ENCODE results near the gene SLC38A5.

SLC38A5 gene

DNA sequence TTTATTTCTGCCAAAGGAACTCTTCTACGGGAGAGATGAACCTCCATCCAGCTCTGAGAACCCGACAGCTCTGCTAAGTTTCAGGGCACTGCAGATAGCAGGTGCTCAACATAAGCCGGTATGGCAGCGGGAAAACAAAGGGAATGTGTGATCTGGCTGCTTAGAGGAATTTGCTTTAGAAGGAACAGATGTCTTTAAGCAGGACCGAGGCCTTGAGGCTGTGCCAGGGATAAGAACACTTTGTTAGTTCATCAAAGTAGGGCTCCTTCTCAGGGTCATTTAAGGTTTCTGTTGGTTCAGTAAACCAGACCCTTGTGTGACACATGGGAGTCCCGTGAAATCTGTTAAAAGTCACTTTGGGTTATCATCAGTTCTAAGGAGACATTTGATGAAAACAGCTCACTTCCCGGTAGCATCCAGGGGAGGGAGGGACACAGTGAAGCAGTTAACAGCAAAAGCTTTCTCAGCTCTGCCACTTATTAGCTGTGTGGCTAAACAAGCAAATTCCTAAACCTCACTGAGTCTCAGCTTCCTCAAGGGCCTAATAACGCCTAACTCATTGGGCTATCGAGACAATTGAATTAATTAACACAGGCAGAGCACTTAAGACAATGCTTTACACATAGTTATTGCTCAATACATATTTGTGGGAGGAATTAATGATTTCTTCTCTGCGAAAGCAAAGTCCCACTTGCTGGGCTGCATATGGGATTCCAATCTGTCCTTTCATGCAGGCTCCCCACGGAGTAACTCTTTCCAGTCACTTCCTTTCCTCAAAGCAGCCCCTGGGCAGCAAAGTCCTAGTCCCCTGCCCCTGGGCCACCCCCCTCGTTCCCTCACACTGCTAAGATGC lies 3.0 kb upstream of the SLC38A5 start:
- peaks cover 8% of the 10 kb centered on the region for H3K4me1 ChIP-seq (ENCODE audit: control insufficient read depth, insufficient read depth, low read length, poor library complexity, severe bottlenecking)
- H3K27me3 ChIP-seq (replicated peaks; ENCODE audit: control insufficient read depth, insufficient read depth, low read length, poor library complexity, severe bottlenecking): no peaks in the 10 kb centered on the region
- no peaks in the 10 kb centered on the region for H3K36me3 ChIP-seq (ENCODE audit: control insufficient read depth, insufficient read depth, low read length)
- H3K9me3 ChIP-seq (ENCODE audit: control insufficient read depth, low read length): no peaks in the 10 kb centered on the region
- H3K27ac ChIP-seq (ENCODE audit: insufficient read depth, low read length, poor library complexity, severe bottlenecking): no peak overlapping the region
- no peak for DNase-seq
- no peak overlapping the region for H3K4me3 ChIP-seq (ENCODE audit: insufficient read depth, low read depth, low read length, poor library complexity, severe bottlenecking)

DNA sequence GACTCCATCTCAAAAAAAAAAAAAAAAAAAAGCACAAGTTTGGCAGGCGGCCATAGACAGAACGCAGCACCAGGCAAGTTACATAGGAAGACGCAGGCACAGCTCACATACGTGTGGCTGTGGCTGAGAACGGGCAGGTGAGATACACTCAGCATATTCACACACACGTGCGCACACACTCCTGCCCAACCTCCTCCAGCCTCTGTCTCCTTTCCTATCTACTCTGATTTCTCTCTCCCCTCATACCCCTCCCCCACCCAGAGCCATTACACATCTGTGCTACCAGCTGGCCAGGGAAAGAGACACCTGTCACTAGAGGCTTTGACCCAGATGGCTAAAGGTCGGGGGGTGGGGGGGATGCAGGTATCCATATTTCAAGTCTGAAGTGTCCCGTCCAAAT lies 2.2 kb upstream of the SLC38A5 start:
- Histone ChIP-seq H3K36me3 (ENCODE audit: control insufficient read depth, insufficient read depth, low read length) (no peaks in the 10 kb centered on the region), H3K9me3 (ENCODE audit: control insufficient read depth, low read length) (no peaks in the 10 kb centered on the region), H3K27ac (ENCODE audit: insufficient read depth, low read length, poor library complexity, severe bottlenecking) (no peak overlapping the region), H3K4me1 (ENCODE audit: control insufficient read depth, insufficient read depth, low read length, poor library complexity, severe bottlenecking) (peaks cover 8% of the 10 kb centered on the region), H3K4me3 (ENCODE audit: insufficient read depth, low read depth, low read length, poor library complexity, severe bottlenecking) (no peak overlapping the region), H3K27me3 (replicated peaks; ENCODE audit: control insufficient read depth, insufficient read depth, low read length, poor library complexity, severe bottlenecking) (no peaks in the 10 kb centered on the region)
- no peak for DNase-seq

GRCh38 chrX:48471504-48471903 lies 1.4 kb upstream of the SLC38A5 start:
- H3K36me3 ChIP-seq (ENCODE audit: control insufficient read depth, insufficient read depth, low read length): no peaks in the 10 kb centered on the region
- H3K27me3 ChIP-seq (replicated peaks; ENCODE audit: control insufficient read depth, insufficient read depth, low read length, poor library complexity, severe bottlenecking): no peaks in the 10 kb centered on the region
- no peak overlapping the region for H3K27ac ChIP-seq (ENCODE audit: insufficient read depth, low read length, poor library complexity, severe bottlenecking)
- peaks cover 4% of the 10 kb centered on the region for H3K4me1 ChIP-seq (ENCODE audit: control insufficient read depth, insufficient read depth, low read length, poor library complexity, severe bottlenecking)
- no peaks in the 10 kb centered on the region for H3K9me3 ChIP-seq (ENCODE audit: control insufficient read depth, low read length)
- no peak overlapping the region for H3K4me3 ChIP-seq (ENCODE audit: insufficient read depth, low read depth, low read length, poor library complexity, severe bottlenecking)
- DNase-seq: no peak

DNA sequence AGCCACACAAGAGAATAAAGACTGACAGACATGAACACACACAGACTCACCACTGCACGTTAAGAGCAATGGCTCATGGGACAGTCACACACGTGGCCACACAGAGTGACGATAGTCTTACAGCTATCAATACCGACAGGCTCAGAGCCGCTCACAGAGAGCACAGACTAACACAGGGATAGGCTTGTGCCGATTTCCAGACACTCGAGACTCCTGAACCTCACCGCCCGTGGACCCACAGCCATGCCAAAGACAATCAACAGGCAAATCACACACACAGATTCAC lies 716 bp upstream of the SLC38A5 start:
- H3K36me3 ChIP-seq (ENCODE audit: control insufficient read depth, insufficient read depth, low read length): no peaks in the 10 kb centered on the region
- no peaks in the 10 kb centered on the region for H3K27me3 ChIP-seq (replicated peaks; ENCODE audit: control insufficient read depth, insufficient read depth, low read length, poor library complexity, severe bottlenecking)
- no peak overlapping the region for H3K27ac ChIP-seq (ENCODE audit: insufficient read depth, low read length, poor library complexity, severe bottlenecking)
- H3K4me1 ChIP-seq (ENCODE audit: control insufficient read depth, insufficient read depth, low read length, poor library complexity, severe bottlenecking): peaks cover 4% of the 10 kb centered on the region
- no peaks in the 10 kb centered on the region for H3K9me3 ChIP-seq (ENCODE audit: control insufficient read depth, low read length)
- no peak for DNase-seq
- H3K4me3 ChIP-seq (ENCODE audit: insufficient read depth, low read depth, low read length, poor library complexity, severe bottlenecking): no peak overlapping the region

GRCh38 chrX:48468693-48469691 lies 1.1 kb downstream of the SLC38A5 start:
- H3K36me3 ChIP-seq (ENCODE audit: control insufficient read depth, insufficient read depth, low read length): no peaks in the 10 kb centered on the region
- H3K4me3 ChIP-seq (ENCODE audit: insufficient read depth, low read depth, low read length, poor library complexity, severe bottlenecking): peak overlapping the region; percentile 49
- H3K27ac ChIP-seq (ENCODE audit: insufficient read depth, low read length, poor library complexity, severe bottlenecking): peak overlapping the region; percentile 41
- H3K27me3 ChIP-seq (replicated peaks; ENCODE audit: control insufficient read depth, insufficient read depth, low read length, poor library complexity, severe bottlenecking): no peaks in the 10 kb centered on the region
- peak in 2 of 3 donors; percentile 10 to 15 for DNase-seq
- H3K4me1 ChIP-seq (ENCODE audit: control insufficient read depth, insufficient read depth, low read length, poor library complexity, severe bottlenecking): peaks cover 4% of the 10 kb centered on the region
- no peaks in the 10 kb centered on the region for H3K9me3 ChIP-seq (ENCODE audit: control insufficient read depth, low read length)

GRCh38 chrX:48468247-48468671 lies 1.8 kb downstream of the SLC38A5 start:
- Histone ChIP-seq H3K27ac (ENCODE audit: insufficient read depth, low read length, poor library complexity, severe bottlenecking) (peak overlapping the region; percentile 41), H3K4me1 (ENCODE audit: control insufficient read depth, insufficient read depth, low read length, poor library complexity, severe bottlenecking) (peaks cover 4% of the 10 kb centered on the region), H3K4me3 (ENCODE audit: insufficient read depth, low read depth, low read length, poor library complexity, severe bottlenecking) (peak overlapping the region; percentile 49), H3K9me3 (ENCODE audit: control insufficient read depth, low read length) (no peaks in the 10 kb centered on the region), H3K27me3 (replicated peaks; ENCODE audit: control insufficient read depth, insufficient read depth, low read length, poor library complexity, severe bottlenecking) (no peaks in the 10 kb centered on the region), H3K36me3 (ENCODE audit: control insufficient read depth, insufficient read depth, low read length) (no peaks in the 10 kb centered on the region)
- peak in 1 of 3 donors; percentile 14 for DNase-seq

DNA sequence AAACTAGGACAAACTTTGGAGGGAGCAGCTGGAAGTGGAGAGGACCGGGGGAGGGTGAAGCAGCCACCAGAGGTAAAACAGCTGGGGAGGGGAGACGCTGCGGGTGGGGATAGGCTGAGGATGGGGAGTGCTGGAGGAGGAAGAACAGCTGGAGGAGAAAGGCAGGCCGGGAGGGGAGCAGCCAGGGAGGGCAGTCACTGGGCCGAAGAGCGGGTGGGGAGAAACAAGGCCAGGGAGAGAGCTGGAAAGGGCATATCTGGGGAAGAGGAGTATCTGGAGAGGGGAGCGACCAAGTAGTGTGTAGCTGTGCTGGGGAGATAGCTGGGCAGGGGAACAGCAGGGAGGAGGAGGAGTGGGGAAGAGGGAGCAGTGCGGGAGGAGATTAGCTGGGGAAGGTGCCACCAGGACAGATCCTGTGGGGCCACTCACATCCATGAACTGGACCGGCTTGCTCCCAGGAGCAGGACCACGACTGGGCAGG lies 2.7 kb downstream of the SLC38A5 start:
- DNase-seq: no peak
- Histone ChIP-seq H3K27ac (ENCODE audit: insufficient read depth, low read length, poor library complexity, severe bottlenecking) (no peak overlapping the region), H3K4me3 (ENCODE audit: insufficient read depth, low read depth, low read length, poor library complexity, severe bottlenecking) (no peak overlapping the region), H3K27me3 (replicated peaks; ENCODE audit: control insufficient read depth, insufficient read depth, low read length, poor library complexity, severe bottlenecking) (no peaks in the 10 kb centered on the region), H3K9me3 (ENCODE audit: control insufficient read depth, low read length) (no peaks in the 10 kb centered on the region), H3K36me3 (ENCODE audit: control insufficient read depth, insufficient read depth, low read length) (no peaks in the 10 kb centered on the region), H3K4me1 (ENCODE audit: control insufficient read depth, insufficient read depth, low read length, poor library complexity, severe bottlenecking) (peaks cover 4% of the 10 kb centered on the region)

DNA sequence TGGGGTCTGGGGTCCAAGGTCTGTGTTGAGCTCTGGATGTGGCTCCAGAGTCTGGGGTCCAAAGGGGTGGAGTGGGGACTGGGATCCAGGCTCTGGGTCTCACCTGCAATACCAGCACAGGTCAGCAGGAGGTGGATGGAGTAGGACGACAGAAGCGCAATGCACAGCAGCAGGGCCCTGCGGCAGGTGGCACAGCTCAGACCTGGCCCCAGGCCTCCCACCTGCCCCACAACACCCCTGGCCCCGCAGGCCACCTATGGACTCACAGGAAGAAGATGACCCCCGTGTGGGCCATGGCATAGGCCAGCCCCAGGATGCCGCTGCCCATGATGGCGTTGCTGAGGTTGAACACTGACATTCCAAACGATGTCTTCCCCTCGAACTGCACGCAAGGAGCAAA lies 3.4 kb downstream of the SLC38A5 start:
- no peaks in the 10 kb centered on the region for H3K36me3 ChIP-seq (ENCODE audit: control insufficient read depth, insufficient read depth, low read length)
- H3K27ac ChIP-seq (ENCODE audit: insufficient read depth, low read length, poor library complexity, severe bottlenecking): no peak overlapping the region
- H3K4me1 ChIP-seq (ENCODE audit: control insufficient read depth, insufficient read depth, low read length, poor library complexity, severe bottlenecking): peaks cover 4% of the 10 kb centered on the region
- no peaks in the 10 kb centered on the region for H3K9me3 ChIP-seq (ENCODE audit: control insufficient read depth, low read length)
- H3K27me3 ChIP-seq (replicated peaks; ENCODE audit: control insufficient read depth, insufficient read depth, low read length, poor library complexity, severe bottlenecking): no peaks in the 10 kb centered on the region
- no peak overlapping the region for H3K4me3 ChIP-seq (ENCODE audit: insufficient read depth, low read depth, low read length, poor library complexity, severe bottlenecking)
- DNase-seq: no peak

- Histone ChIP-seq H3K9me3 (ENCODE audit: control insufficient read depth, low read length) (no peaks in the 10 kb centered on the region), H3K4me3 (ENCODE audit: insufficient read depth, low read depth, low read length, poor library complexity, severe bottlenecking) (no peak overlapping the region), H3K27ac (ENCODE audit: insufficient read depth, low read length, poor library complexity, severe bottlenecking) (no peak overlapping the region), H3K4me1 (ENCODE audit: control insufficient read depth, insufficient read depth, low read length, poor library complexity, severe bottlenecking) (peaks cover 4% of the 10 kb centered on the region), H3K27me3 (replicated peaks; ENCODE audit: control insufficient read depth, insufficient read depth, low read length, poor library complexity, severe bottlenecking) (no peaks in the 10 kb centered on the region), H3K36me3 (ENCODE audit: control insufficient read depth, insufficient read depth, low read length) (peaks cover 7% of the 10 kb centered on the region)
- DNase-seq: no peak
Measured at GRCh38 chrX:48465336-48465933, 4.6 kb downstream of the SLC38A5 start.
